Stimulated activated memory B cell treated with anti-CD40 and anti-IgM and Interleukin-4, amounts not matched to agents 10 μg/mL and 1 μg/mL and 100 μg/mL, for 72 hours (primary cell): Measurements from ENCODE around the gene ZFTA.

Experiments
- ATAC-seq: fragments of 150-1000 bp; cut with Tn5 transposase; 2 replicates; pipeline ENCODE4 v1.10.0; 2021
- H3K27ac Mint-ChIP-seq: one replicate; pipeline ENCODE4 v1.8.0; 2022; ENCODE audit warnings: mild to moderate bottlenecking, mixed read lengths
- H3K27me3 Mint-ChIP-seq: one replicate; pipeline ENCODE4 v1.8.0; 2022; ENCODE audit warnings: mixed read lengths
- H3K36me3 Mint-ChIP-seq: one replicate; pipeline ENCODE4 v1.8.0; 2022; ENCODE audit warnings: mixed read lengths
- H3K4me1 Mint-ChIP-seq: one replicate; pipeline ENCODE4 v1.8.0; 2022; ENCODE audit warnings: mixed read lengths
- H3K4me3 Mint-ChIP-seq: one replicate; pipeline ENCODE4 v1.8.0; 2022; ENCODE audit warnings: mild to moderate bottlenecking, moderate library complexity, mixed read lengths
- H3K9me3 Mint-ChIP-seq: one replicate; pipeline ENCODE4 v1.8.0; 2022; ENCODE audit warnings: mixed read lengths

The ZFTA gene

GRCh38 chr11:63738720-63739360, 29.7 kb downstream of the ZFTA start:
- Mint-ChIP-seq H3K4me1 (no peaks in the 10 kb centered on the region), H3K4me3 (no peak overlapping the region), H3K36me3 (no peaks in the 10 kb centered on the region), H3K9me3 (no peaks in the 10 kb centered on the region), H3K27ac (no peak overlapping the region), H3K27me3 (no peaks in the 10 kb centered on the region)
- no peak for ATAC-seq

- H3K4me1 Mint-ChIP-seq, result no peaks in the 10 kb centered on the region
- ATAC-seq, result no peak
These were observed 30.9 kb downstream of the ZFTA start for GRCh38 chr11:63737718-63738117.

GRCh38 chr11:63736864-63737263, 31.7 kb downstream of the ZFTA start:
- H3K36me3 Mint-ChIP-seq, result no peaks in the 10 kb centered on the region
- no peak for ATAC-seq
- no peaks in the 10 kb centered on the region for H3K4me1 Mint-ChIP-seq
- H3K4me3 Mint-ChIP-seq, result no peak overlapping the region
- no peaks in the 10 kb centered on the region for H3K27me3 Mint-ChIP-seq
- H3K9me3 Mint-ChIP-seq, result no peaks in the 10 kb centered on the region
- H3K27ac Mint-ChIP-seq, result no peak overlapping the region

More at GRCh38 chr11:63737718-63738117, 30.9 kb downstream of the ZFTA start:
- Mint-ChIP-seq H3K27me3 (no peaks in the 10 kb centered on the region), H3K9me3 (no peaks in the 10 kb centered on the region), H3K4me3 (no peak overlapping the region), H3K27ac (no peak overlapping the region), H3K36me3 (no peaks in the 10 kb centered on the region)

- ATAC-seq, result no peak
These were observed 39.2 kb downstream of the ZFTA start for GRCh38 chr11:63729326-63729725.

GRCh38 chr11:63720611-63721010, 48.0 kb downstream of the ZFTA start:
- H3K27me3 Mint-ChIP-seq, result no peaks in the 10 kb centered on the region
- ATAC-seq, result no peak
- no peak overlapping the region for H3K4me3 Mint-ChIP-seq
- no peaks in the 10 kb centered on the region for H3K36me3 Mint-ChIP-seq
- H3K4me1 Mint-ChIP-seq, result no peaks in the 10 kb centered on the region
- no peak overlapping the region for H3K27ac Mint-ChIP-seq
- no peaks in the 10 kb centered on the region for H3K9me3 Mint-ChIP-seq

More at GRCh38 chr11:63729326-63729725, 39.2 kb downstream of the ZFTA start:
- no peaks in the 10 kb centered on the region for H3K36me3 Mint-ChIP-seq
- no peak overlapping the region for H3K27ac Mint-ChIP-seq
- H3K4me3 Mint-ChIP-seq, result no peak overlapping the region
- H3K9me3 Mint-ChIP-seq, result no peaks in the 10 kb centered on the region
- H3K27me3 Mint-ChIP-seq, result no peaks in the 10 kb centered on the region
- no peaks in the 10 kb centered on the region for H3K4me1 Mint-ChIP-seq

GRCh38 chr11:63719987-63720386, 48.6 kb downstream of the ZFTA start:
- Mint-ChIP-seq H3K4me1 (no peaks in the 10 kb centered on the region), H3K36me3 (no peaks in the 10 kb centered on the region), H3K9me3 (no peaks in the 10 kb centered on the region), H3K4me3 (no peak overlapping the region), H3K27ac (no peak overlapping the region), H3K27me3 (no peaks in the 10 kb centered on the region)
- ATAC-seq, result no peak

- Mint-ChIP-seq H3K4me1 (no peaks in the 10 kb centered on the region), H3K27ac (no peak overlapping the region), H3K4me3 (no peak overlapping the region), H3K36me3 (no peaks in the 10 kb centered on the region), H3K9me3 (no peaks in the 10 kb centered on the region), H3K27me3 (no peaks in the 10 kb centered on the region)
- no peak for ATAC-seq
These were observed 49.6 kb downstream of the ZFTA start for GRCh38 chr11:63719001-63719400.
